Nephron (organoid): ENCODE data around the gene LUZP4.
A peak's percentile ranks its signal among the peaks of the same experiment; 100 is the strongest.

ENCODE experiments used
- H3K27ac Mint-ChIP-seq, 3 experiments: 2 replicates each; pipeline ENCODE4 v1.8.0; 2020; ENCODE audit warnings: mixed read lengths in 3 of 3, mild to moderate bottlenecking in 2 of 3, moderate library complexity in 1 of 3
- H3K27me3 Mint-ChIP-seq: 2 replicates; pipeline ENCODE4 v1.8.0; 2021; ENCODE audit warnings: low read depth, mild to moderate bottlenecking, moderate library complexity, mixed read lengths
- H3K36me3 Mint-ChIP-seq: 2 replicates; pipeline ENCODE4 v1.8.0; 2020; ENCODE audit warnings: low read depth, mixed read lengths
- H3K4me1 Mint-ChIP-seq: 2 replicates; pipeline ENCODE4 v1.8.0; 2020; ENCODE audit warnings: mixed read lengths
- H3K4me3 Mint-ChIP-seq, 3 experiments: 2 replicates each; pipeline ENCODE4 v1.8.0; 2020; ENCODE audit warnings: mild to moderate bottlenecking in 3 of 3, mixed read lengths in 3 of 3, moderate library complexity in 2 of 3
- H3K9me3 Mint-ChIP-seq: 2 replicates; pipeline ENCODE4 v1.8.0; 2020; ENCODE audit warnings: mixed read lengths
- CTCF ChIP-seq, 3 experiments: fragments of 200-600 bp; sonication (generic); IDR thresholded peaks; one replicate each; pipeline ENCODE4 v1.5.0; 2021; ENCODE audit warnings: antibody characterized with exemption in 3 of 3; ENCODE audit not compliant: unreplicated experiment in 3 of 3

Gene LUZP4, protein sequence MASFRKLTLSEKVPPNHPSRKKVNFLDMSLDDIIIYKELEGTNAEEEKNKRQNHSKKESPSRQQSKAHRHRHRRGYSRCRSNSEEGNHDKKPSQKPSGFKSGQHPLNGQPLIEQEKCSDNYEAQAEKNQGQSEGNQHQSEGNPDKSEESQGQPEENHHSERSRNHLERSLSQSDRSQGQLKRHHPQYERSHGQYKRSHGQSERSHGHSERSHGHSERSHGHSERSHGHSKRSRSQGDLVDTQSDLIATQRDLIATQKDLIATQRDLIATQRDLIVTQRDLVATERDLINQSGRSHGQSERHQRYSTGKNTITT

DNA sequence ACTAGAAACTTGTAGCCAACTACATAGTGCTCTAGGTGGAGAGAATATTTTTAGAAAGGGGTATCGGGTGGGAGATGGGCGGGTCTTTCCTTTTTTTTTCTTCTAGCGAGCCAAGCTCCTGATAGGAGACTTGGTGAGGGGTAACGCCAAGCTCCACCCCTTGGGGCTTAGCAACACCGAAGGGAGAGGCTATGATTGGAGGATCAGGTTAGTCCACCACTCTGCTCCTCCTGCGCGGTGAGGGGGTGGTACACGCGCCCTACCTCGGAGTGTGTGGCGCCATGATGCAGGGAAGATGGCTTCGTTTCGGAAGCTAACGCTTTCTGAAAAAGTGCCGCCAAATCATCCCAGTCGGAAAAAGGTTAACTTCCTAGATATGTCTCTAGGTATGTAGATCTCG, at the start of gene LUZP4:
TSS of gene LUZP4 (plus strand) at position 251 of the 400 bp plus-strand sequence. CDS start at position 296, 45 bp downstream.
- H3K27me3 Mint-ChIP-seq: no peaks in the 10 kb centered on the region
- peaks cover 7% of the 10 kb centered on the region for H3K9me3 Mint-ChIP-seq
- H3K27ac Mint-ChIP-seq: no peak within 1 kb of the TSS
- no peaks in the 10 kb centered on the region for H3K36me3 Mint-ChIP-seq
- TF ChIP-seq CTCF (IDR thresholded peaks at IDR 0.05; ENCODE audit: unreplicated experiment in 3 of 3): no peak
- H3K4me1 Mint-ChIP-seq: peaks cover 7% of the 10 kb centered on the region
- no peak within 1 kb of the TSS for H3K4me3 Mint-ChIP-seq

DNA sequence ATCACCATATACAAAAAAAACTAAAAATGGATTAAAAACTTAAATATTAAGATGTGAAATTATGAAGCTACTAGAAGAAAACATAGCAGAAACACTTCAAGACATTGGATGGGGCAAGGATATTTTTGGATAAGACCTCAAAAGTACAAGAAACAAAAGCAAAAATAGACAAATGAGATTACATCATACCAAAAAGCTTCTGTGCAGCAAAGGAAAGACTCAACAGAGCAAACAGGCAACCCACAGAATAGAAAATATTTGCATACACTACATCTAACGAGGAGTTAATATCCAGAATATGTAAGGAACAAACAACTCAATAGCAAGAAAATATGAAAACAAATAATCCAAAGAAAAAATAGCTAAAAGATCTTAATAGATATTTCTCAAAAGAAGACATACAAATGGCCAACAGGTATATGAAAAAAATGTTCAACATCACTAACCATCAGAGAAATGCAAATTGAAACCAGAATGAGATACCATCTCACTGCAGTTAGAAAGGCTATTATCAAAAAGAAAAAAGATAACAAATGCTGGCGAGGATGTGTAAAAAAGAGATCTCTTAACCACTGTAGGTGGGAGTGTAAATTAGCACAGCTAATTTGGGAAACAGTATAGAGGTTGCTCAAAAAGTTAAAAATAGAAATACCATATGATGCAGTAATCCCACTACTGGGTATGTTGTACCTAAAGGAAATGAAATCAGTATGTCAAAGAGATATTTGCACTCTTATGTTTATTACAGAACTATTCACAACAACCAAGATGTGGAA, 37.9 kb upstream of the LUZP4 start:
- H3K27ac Mint-ChIP-seq: peak overlapping the region in 2 of 3 experiments; percentile 42 to 49
- H3K4me3 Mint-ChIP-seq: no peak overlapping the region
- no peaks in the 10 kb centered on the region for H3K36me3 Mint-ChIP-seq
- H3K27me3 Mint-ChIP-seq: no peaks in the 10 kb centered on the region
- H3K9me3 Mint-ChIP-seq: no peaks in the 10 kb centered on the region
- no peak for TF ChIP-seq CTCF (IDR thresholded peaks at IDR 0.05; ENCODE audit: unreplicated experiment in 3 of 3)
- H3K4me1 Mint-ChIP-seq: peaks cover 39% of the 10 kb centered on the region

GRCh38 chrX:115255003-115255402, 34.5 kb upstream of the LUZP4 start:
- no peak for TF ChIP-seq CTCF (IDR thresholded peaks at IDR 0.05; ENCODE audit: unreplicated experiment in 3 of 3)
- no peak overlapping the region for H3K27ac Mint-ChIP-seq
- peaks cover 50% of the 10 kb centered on the region for H3K4me1 Mint-ChIP-seq
- no peak overlapping the region for H3K4me3 Mint-ChIP-seq
- H3K9me3 Mint-ChIP-seq: no peaks in the 10 kb centered on the region
- H3K27me3 Mint-ChIP-seq: no peaks in the 10 kb centered on the region
- no peaks in the 10 kb centered on the region for H3K36me3 Mint-ChIP-seq

- Mint-ChIP-seq H3K27ac (peak overlapping the region; percentile 84 to 93 (median 90)), H3K4me3 (no peak overlapping the region), H3K36me3 (no peaks in the 10 kb centered on the region), H3K9me3 (no peaks in the 10 kb centered on the region), H3K4me1 (peaks cover 36% of the 10 kb centered on the region), H3K27me3 (no peaks in the 10 kb centered on the region)
- no peak for TF ChIP-seq CTCF (IDR thresholded peaks at IDR 0.05; ENCODE audit: unreplicated experiment in 3 of 3)
These were observed 31.8 kb upstream of the LUZP4 start for GRCh38 chrX:115257711-115258110.

DNA sequence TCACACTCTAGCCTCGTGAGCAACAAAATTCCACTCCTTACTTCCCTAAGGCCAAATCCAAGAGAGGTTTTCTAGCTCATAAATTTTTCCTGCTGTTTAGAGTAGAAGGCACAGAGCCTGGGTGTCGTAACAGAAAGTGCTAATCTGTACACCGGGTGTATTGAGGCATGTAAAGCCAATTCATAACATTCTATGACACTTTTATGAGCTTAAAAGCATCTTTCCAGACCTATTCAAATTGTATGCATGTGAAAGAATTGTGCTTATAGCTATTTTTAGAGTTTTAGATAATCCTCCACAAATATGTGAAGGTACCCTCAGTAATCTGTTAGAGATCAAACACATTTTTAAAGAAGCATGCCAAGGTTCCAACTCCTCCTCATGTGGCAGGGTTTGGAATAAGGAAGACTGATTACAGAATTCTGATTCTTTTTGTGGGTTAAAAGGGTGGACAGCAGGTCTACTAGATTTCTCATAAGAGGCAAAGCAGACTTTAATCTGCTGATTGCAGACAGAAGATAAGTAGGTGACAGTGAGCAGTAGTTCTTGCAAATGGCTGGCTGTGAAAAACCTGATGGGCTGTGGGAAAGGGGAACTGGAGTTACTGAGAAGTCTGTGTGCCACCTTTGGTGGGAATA, 30.2 kb upstream of the LUZP4 start:
- H3K4me1 Mint-ChIP-seq: peaks cover 36% of the 10 kb centered on the region
- no peak for TF ChIP-seq CTCF (IDR thresholded peaks at IDR 0.05; ENCODE audit: unreplicated experiment in 3 of 3)
- H3K27me3 Mint-ChIP-seq: no peaks in the 10 kb centered on the region
- peak overlapping the region; percentile 52 to 58 (median 53) for H3K4me3 Mint-ChIP-seq
- peak overlapping the region; percentile 84 to 93 (median 90) for H3K27ac Mint-ChIP-seq
- no peaks in the 10 kb centered on the region for H3K9me3 Mint-ChIP-seq
- H3K36me3 Mint-ChIP-seq: no peaks in the 10 kb centered on the region
